Fibroblast of peridontal ligament (primary cell): ENCODE measurements around the gene SLAMF1.
"Not testable (repeated sequence)": the region's sequence is repeated elsewhere in the genome, so short reads cannot be mapped to it uniquely, and the experiment has no call there.

Experiments
- DNase-seq: peaks from one replicate; pipeline ENCODE4 v3.0.0-alpha.2; 2010; ENCODE audit errors: extremely low read depth

SLAMF1 gene

GRCh38 chr1:160646711-160647328 lies at the start of gene SLAMF1:
Gene SLAMF1, minus strand, starts transcription at chr1:160647044. Its CDS starts 99 bp downstream, at chr1:160646945.
- no peak for DNase-seq

GRCh38 chr1:160692390-160692789 lies 45.5 kb upstream of the SLAMF1 start:
- not testable (repeated sequence) for DNase-seq

- no peak for DNase-seq
Measured at GRCh38 chr1:160685266-160685665, 38.4 kb upstream of the SLAMF1 start.

- no peak for DNase-seq
Measured at GRCh38 chr1:160682983-160683865, 36.4 kb upstream of the SLAMF1 start.

GRCh38 chr1:160681891-160682140 lies 35.0 kb upstream of the SLAMF1 start:
- no peak for DNase-seq

GRCh38 chr1:160681066-160681890 lies 34.4 kb upstream of the SLAMF1 start:
- no peak for DNase-seq

GRCh38 chr1:160680399-160680798 lies 33.6 kb upstream of the SLAMF1 start:
- no peak for DNase-seq

- DNase-seq: no peak
Measured at GRCh38 chr1:160679893-160680292, 33.0 kb upstream of the SLAMF1 start.

- no peak for DNase-seq
Measured at GRCh38 chr1:160676869-160677597, 30.2 kb upstream of the SLAMF1 start.

- peak; percentile 56 for DNase-seq
Measured at GRCh38 chr1:160675641-160676410, 29.0 kb upstream of the SLAMF1 start.

- no peak for DNase-seq
Measured at GRCh38 chr1:160674415-160674814, 27.6 kb upstream of the SLAMF1 start.

- DNase-seq: no peak
Measured at GRCh38 chr1:160672789-160673695, 26.2 kb upstream of the SLAMF1 start.

GRCh38 chr1:160671603-160672517 lies 25.0 kb upstream of the SLAMF1 start:
- DNase-seq: no peak

- no peak for DNase-seq
Measured at GRCh38 chr1:160670701-160671100, 23.9 kb upstream of the SLAMF1 start.

- no peak for DNase-seq
Measured at GRCh38 chr1:160669802-160670201, 23.0 kb upstream of the SLAMF1 start.

GRCh38 chr1:160669276-160669675 lies 22.4 kb upstream of the SLAMF1 start:
- no peak for DNase-seq

GRCh38 chr1:160667896-160668295 lies 21.1 kb upstream of the SLAMF1 start:
- no peak for DNase-seq

- DNase-seq: no peak
Measured at GRCh38 chr1:160666079-160666442, 19.2 kb upstream of the SLAMF1 start.
